ENCODE measurements around the gene AAGAB.
A peak's percentile ranks its signal among the peaks of the same experiment; 100 is the strongest.

The AAGAB gene

DNA sequence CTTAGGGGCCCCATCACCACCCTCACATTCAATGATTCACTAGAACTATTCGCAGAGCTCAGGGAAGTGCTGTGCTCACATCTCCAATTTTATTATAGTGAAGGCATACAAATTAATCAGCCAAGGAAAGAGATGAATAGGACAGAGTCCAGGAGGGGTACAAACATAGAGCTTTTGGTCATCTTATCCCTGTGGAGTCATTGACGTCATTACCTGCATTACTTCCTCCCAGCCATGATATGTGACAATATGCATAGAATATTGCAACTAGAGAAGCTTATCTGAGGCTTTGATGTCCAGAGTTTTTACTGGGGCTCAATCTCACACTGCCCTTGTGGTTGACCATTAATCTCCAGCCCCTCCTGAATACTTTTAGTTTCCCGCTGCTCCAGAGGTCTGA lies 1.6 kb upstream of the AAGAB start:
- no peak overlapping the region for H3K4me3 ChIP-seq (ENCODE audit: low read depth, low read length)
- TF ChIP-seq MYC (IDR thresholded peaks at IDR 0.05; ENCODE audit: low read depth, low read length) = no peak
- no peak for TF ChIP-seq CTCF (IDR thresholded peaks at IDR 0.05; ENCODE audit: low read depth, low read length)
- no peak for TF ChIP-seq POLR2A (IDR thresholded peaks at IDR 0.05; ENCODE audit: extremely low read depth, insufficient read length)
- no peak for TF ChIP-seq MAX (IDR thresholded peaks at IDR 0.05; ENCODE audit: low read depth, low read length)
- no peak for DNase-seq (ENCODE audit: low read depth)

DNA sequence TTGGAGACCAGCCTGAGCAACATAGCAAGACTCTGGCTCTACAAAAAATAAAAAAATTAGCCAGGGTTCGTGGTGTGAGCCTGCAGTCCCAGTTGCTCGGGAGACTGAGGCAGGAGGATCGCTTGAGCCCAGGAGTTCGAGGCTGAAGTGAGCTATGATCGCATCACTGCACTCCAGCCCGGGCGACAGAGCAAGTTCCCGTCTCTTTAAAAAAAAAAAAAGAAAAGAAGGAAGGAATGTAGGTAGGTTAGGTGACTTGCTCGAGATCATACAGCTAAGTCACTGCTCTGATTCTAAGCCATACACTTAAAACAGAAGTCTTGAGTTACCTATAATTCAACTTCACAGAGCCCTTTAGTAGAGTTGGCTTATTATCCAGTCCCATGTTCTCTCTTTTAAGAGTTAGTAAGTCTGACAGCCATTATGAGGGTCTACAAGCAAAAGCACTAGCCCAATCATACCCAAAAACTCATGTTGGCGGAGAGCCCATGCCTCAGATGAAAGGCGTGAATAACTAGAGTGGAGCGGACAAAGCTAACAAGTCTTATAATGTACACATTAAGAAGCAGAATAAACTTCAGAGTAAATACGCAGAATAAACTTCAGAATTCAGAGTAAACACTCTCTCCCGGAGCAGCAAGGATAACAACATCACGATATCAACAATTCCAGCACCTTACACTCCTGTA lies 768 bp downstream of the AAGAB start:
- TF ChIP-seq MYC (IDR thresholded peaks at IDR 0.05; ENCODE audit: low read depth, low read length) = no peak
- no peak for TF ChIP-seq CTCF (IDR thresholded peaks at IDR 0.05; ENCODE audit: low read depth, low read length)
- no peak for TF ChIP-seq MAX (IDR thresholded peaks at IDR 0.05; ENCODE audit: low read depth, low read length)
- no peak for TF ChIP-seq POLR2A (IDR thresholded peaks at IDR 0.05; ENCODE audit: extremely low read depth, insufficient read length)
- no peak for DNase-seq (ENCODE audit: low read depth)
- peak overlapping the region; percentile 84 for H3K4me3 ChIP-seq (ENCODE audit: low read depth, low read length)

DNA sequence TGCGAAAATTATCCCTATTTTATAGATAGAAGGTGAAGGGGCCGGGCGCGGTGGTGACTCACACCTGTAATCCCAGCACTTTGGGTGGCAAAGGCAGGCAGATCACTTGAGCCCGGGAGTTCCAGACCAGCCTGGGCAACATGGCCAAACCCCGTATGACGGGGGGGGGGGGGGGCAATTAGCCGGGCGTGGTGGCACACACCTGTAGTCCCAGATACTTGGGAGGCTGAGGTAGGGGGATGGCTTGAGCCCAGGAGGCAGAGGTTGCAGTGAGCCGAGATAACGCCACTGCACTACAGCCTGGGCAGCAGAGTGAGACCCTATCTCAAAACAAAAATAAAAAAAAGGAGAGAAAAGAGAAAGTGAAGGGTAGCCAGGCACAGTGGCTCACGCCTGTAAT lies 1.4 kb downstream of the AAGAB start:
- H3K4me3 ChIP-seq (ENCODE audit: low read depth, low read length) = peak overlapping the region; percentile 84
- no peak for DNase-seq (ENCODE audit: low read depth)
- TF ChIP-seq MAX (IDR thresholded peaks at IDR 0.05; ENCODE audit: low read depth, low read length) (no peak), POLR2A (IDR thresholded peaks at IDR 0.05; ENCODE audit: extremely low read depth, insufficient read length) (no peak), CTCF (IDR thresholded peaks at IDR 0.05; ENCODE audit: low read depth, low read length) (no peak), MYC (IDR thresholded peaks at IDR 0.05; ENCODE audit: low read depth, low read length) (no peak)

- no peak for DNase-seq (ENCODE audit: low read depth)
- TF ChIP-seq CTCF (IDR thresholded peaks at IDR 0.05; ENCODE audit: low read depth, low read length) (no peak), POLR2A (IDR thresholded peaks at IDR 0.05; ENCODE audit: extremely low read depth, insufficient read length) (no peak), MAX (IDR thresholded peaks at IDR 0.05; ENCODE audit: low read depth, low read length) (no peak), MYC (IDR thresholded peaks at IDR 0.05; ENCODE audit: low read depth, low read length) (no peak)
- H3K4me3 ChIP-seq (ENCODE audit: low read depth, low read length) = no peak overlapping the region
Measured at GRCh38 chr15:67251318-67251717, 3.1 kb downstream of the AAGAB start.

GRCh38 chr15:67249830-67250229 lies 4.6 kb downstream of the AAGAB start:
- no peak for TF ChIP-seq POLR2A (IDR thresholded peaks at IDR 0.05; ENCODE audit: extremely low read depth, insufficient read length)
- no peak for TF ChIP-seq MAX (IDR thresholded peaks at IDR 0.05; ENCODE audit: low read depth, low read length)
- no peak for TF ChIP-seq CTCF (IDR thresholded peaks at IDR 0.05; ENCODE audit: low read depth, low read length)
- no peak for TF ChIP-seq MYC (IDR thresholded peaks at IDR 0.05; ENCODE audit: low read depth, low read length)
- DNase-seq (ENCODE audit: low read depth) = no peak

More at GRCh38 chr15:67249830-67250229, 4.6 kb downstream of the AAGAB start:
- no peak overlapping the region for H3K4me3 ChIP-seq (ENCODE audit: low read depth, low read length)
